ENCODE data around the gene CCER1.
A peak's percentile ranks its signal among the peaks of the same experiment; 100 is the strongest.

CCER1 gene

GRCh38 chr12:90964616-90965015 is 9.6 kb upstream of the CCER1 start:
- no peak for DNase-seq

DNA sequence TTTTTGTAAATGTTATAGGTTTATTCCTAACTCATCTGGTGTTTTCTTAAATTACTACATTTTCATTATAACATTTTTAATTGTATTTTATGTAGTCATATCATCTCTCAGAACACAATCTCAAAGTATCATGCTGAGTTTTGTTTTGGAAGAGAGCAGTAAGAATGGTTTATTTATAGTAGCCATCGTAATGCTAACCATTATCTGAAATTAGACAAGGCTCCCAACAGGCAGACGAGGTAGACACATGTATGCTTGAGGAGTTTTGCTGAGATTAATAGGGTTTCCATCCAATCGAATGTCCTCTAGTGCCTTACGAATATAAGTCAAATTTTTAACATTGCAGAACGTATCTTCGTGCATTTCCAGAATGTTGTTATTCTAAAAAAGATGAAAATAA is 9.0 kb upstream of the CCER1 start:
- no peak for DNase-seq

DNA sequence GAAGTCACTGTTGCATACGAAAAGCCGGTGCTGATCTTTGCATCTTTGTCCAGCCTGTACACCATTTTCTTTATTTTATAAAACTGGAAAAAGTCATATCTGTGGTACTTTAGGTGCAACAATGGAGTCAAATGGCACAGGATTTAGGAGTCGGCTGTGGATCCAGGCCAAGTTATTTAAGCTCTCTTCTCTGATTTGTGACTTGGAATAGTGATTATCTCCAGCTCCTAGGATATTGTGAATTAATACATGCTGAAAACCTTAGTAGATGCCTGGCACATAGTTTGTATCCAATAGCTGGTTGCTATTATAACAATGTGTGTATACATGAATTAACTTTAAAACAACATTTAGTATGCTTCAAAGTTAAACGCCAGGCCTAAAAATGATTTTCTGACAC is 6.2 kb upstream of the CCER1 start:
- DNase-seq = no peak

DNA sequence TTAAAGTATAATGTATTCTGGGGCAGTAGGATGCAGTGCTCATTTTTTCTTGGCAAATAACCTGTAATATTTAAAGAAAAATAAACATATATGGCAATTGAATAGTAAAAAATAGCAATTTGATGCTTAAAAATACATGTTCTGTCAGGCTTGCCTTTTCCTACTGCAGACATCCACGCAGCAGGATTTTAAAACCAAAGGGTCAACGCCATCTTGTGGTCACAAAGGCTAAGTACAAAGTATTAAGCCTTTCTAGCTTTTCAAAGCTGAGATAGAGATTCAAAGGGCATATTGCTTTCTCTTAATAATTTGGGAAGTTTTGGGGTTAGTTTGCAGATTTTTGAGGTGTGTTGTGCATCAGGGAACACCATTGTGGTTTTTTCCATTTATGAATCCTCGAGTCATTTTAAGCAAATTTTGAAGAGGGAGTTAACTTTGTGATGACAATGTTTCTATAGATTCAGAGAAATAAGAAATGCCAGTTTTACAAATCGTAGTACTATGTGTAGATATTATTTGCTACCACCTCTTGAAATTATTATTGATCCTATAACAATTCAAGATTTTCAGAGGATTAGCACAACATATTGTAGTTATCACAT is 4.7 kb upstream of the CCER1 start:
- DNase-seq = peak in 1 of 2 experiments; percentile 17

DNA sequence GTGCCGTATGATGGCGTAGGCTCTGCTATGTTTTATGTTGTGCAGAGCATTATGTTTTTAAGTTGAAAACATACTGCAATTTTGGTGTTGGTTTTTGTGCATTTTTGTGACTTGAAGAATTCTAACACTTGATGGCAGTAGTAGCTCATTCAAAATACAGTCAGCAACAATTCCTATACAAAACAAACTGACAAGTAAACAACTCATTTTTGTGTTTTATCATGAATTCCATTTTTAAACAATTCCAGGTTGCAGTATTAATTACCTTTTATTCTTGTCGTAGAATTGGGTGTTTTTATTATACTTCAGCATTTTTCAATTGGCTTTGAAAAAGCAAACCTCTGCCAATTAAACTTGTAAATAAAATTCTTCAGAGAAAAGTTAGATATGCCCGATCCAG is 4.1 kb upstream of the CCER1 start:
- no peak for DNase-seq

- no peak for DNase-seq
Observed at GRCh38 chr12:90958347-90958746, 3.4 kb upstream of the CCER1 start.

DNA sequence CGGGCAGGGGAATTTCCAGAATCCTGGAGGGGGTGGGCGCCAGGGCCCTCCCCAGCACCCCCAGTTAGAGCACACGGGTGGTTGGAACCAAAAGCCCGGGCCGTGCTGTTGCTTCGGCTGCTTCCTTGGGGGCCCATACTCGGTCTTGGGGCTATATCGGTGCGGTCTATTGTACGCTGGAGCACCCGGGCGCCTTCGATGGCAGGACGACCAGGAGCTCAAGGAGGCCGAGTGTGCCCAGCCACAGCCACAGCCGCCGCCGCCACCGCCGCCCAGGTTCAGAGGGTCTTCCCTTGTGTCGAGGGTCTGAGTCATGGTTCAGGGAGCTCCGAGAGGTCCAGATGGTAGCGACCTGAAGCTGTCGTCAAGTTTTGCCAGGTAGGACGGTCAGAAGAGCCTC is 548 bp downstream of the CCER1 start:
- DNase-seq = no peak

DNA sequence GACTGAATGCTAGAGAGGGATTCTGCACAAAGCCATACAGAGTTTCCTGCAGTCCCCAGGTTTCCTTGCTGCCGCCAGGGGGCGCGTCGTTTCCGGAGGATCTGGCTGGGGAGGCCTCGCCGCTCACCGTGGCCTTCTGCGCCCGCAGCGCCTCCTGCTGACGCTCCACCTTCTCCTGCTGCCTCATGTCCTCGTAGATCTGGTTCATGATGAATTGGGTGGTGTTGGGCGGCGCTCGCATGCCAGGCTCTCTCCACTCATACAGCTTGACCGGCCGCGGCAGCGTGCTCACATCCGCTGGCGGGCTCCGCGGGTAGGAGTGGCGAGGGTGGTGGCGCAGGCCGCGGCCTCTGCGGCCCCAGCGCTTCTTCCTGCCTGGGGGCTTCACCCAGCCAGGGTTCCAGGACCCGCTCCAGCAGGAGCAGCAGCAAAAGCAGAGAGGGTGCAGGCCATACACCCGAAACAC is 987 bp downstream of the CCER1 start:
- DNase-seq = no peak

DNA sequence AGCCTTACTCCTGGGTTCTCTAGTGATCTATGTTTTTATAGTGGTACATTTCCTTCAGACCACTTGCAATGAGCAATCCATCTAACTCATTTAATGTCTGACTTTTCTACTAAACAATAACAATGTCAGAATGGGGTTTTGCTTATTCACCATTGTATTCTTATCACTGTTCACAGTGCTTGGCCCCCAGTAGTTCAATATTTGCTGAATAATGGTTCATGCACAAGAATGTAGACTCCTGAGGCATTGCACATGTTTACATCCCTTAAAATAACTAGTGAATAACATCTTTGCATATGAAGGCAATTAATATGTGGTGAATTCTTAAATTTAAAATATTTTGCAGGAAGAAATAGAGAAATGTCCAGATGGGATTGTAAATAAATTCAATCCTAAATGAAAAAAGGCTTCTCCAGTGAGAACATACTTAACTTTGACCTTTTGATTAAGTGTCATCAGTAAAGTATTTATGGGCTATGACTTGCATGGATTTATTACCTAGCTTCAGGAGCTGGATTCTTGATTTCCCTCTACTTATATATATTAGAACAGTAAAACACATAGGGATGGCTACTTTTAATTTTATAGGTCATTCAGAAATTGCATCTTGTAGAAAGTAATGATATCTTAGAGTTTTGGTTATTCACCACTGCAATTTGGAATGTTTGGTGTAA is 3.4 kb downstream of the CCER1 start:
- no peak for DNase-seq

DNA sequence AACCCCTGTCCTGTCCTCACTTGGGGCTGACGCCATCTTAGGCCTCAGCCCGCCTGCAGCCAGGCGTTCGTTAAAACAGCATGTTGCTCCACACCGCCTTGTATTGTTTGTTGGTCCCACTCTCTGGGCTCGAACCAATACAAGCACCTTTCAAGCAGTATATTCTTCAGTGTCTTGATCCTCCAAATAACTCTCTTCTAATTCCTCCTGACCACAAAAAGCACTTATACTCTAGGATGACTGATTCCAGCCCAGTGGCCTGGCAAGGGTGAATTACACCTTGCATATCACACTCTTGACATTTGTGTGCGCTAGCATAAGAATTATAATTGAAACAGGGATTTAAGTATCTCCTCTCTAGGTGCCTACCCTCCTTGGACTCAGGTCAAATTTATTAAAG is 7.1 kb downstream of the CCER1 start:
- no peak for DNase-seq

GRCh38 chr12:90945070-90945649 is 9.8 kb downstream of the CCER1 start:
- DNase-seq = no peak

GRCh38 chr12:90943255-90943654 is 11.7 kb downstream of the CCER1 start:
- no peak for DNase-seq

DNA sequence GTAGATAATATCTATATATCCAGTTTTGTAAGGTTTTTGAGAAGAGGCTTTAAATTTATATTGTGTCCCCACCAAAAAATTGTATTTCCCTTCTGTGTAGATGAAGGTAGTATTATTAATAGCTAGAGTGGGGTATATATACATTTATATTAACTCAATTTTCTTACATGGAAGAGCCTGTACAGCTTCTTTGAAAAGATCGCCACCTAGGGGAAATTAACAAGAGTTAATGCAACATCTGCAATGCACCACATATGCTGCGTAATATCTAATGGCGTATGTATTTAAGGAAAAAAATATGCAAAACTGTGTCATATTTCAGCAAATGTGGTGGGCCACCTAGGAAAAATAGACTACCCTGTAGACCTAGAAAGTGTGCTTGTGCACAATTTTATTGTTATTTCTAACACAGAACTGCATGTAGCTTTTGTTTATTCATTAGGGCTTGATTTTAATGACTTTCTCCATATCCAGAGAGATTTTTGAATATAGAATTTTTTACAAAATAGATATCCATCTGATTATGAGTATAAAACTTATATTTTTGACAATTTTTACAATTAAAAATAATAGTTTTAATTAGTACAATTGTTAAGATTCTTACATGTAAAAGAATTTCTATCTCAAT is 14.0 kb downstream of the CCER1 start:
- no peak for DNase-seq

DNA sequence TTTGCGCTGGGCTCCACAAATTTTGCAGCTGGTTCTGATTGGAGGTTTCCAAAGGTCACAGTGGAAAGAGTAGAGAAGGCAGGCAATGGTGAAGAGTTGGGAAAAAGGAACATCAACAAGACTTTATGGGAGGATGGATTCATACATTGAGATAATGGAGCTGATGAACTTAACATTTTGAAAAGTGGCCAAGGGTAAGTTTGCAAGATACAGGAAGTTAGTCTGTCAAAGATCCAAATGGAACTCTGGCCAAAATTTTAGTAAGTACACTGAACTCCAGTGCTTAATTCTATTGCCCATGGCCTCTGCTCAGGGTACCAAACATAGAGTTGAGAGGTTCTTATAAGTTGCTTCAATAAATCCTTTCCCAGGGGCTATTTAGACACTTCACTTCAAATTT is 15.6 kb downstream of the CCER1 start:
- DNase-seq = no peak

DNA sequence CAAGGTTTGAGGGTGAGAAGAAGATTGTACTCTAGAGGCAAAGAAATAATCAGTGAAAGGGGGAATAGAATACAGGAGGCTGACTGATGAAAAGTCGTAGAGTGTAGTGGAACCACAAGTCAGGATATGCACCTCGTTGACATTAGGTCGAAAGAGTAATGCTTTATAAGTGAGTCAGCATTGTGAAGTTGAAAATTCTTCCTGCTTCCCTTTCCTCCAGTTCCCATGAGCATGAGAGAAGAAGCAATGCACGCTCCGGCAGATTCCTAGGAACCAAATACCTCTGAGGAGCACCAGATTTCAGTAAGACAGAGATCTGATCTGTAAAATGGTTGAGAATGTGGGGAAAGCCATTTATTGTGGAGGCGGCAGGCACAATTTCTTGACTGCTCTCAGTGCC is 16.5 kb downstream of the CCER1 start:
- DNase-seq = no peak

DNA sequence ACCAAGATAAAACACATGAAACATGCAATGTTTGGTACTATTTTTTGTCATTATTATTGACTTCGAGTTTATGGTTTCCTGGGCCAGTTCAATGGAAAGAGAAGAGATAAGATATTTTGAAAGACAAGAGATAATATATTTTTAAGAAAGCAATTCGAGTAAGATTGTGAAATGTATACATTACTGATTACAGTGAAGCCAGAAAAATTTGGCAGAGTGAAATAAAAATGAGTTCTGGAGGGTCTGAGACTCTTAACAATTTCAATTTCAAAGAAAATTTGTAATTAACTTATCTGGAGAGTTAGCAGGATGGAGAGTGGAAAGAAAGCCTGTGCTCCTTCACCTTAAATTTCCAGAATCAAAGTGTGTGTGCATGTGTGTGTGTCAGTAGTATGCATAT is 17.3 kb downstream of the CCER1 start:
- DNase-seq = no peak

DNA sequence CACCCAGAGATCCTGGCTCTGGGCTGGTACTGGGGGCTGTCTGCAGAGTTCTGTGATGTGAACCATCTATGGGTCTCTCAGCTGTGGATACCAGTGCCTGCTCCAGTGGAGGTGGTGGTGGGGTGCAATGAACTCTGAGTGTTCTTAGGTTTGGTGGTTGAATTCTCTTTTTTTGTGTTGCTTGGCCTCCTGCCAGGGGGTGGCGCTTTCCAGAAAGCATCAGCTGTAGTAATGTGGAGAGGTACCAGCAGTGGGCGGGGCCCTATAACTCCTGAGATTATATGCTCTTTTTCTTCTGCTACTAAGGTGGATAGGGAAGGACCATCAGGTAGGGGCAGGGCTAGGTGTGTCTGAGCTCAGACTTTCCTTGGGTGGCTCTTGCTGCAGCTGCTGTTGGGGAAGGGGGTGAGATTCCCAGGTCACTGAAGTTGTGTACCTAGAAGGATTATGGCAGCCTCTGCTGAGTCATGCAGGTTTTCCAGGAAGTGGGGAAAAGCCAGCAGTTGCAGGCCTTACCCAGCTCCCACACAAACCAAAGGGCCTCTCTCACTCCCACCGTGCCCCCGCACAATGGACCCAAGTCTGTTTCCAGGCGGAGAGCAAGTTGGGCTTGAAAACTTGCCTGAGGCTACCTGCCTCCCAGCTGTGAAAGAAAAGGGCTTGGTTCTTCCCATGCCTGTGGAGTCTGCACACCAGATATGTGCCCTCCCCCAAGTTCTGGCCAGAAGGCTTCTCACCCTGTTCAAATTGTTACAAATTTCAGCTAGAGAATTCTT is 18.6 kb downstream of the CCER1 start:
- no peak for DNase-seq

DNA sequence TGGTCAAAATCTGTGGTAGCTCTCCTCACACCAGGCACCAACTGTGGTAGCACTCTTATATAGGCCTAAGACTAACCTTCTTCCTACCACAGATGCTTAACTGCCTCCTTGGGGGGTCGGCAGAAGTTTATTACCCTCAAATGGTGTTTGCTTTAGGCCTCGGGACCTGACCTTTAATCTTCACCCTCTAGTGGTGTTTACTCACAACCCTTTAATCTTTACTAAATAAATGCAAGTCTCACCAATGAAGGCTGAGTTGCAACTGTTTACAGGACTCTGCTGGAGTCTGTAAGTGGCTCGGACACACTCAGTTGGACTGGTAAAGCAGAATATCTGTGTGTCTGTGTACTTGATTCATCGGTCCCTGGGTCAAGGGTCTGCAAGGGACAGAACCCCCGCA is 29.4 kb downstream of the CCER1 start:
- DNase-seq = no peak

DNA sequence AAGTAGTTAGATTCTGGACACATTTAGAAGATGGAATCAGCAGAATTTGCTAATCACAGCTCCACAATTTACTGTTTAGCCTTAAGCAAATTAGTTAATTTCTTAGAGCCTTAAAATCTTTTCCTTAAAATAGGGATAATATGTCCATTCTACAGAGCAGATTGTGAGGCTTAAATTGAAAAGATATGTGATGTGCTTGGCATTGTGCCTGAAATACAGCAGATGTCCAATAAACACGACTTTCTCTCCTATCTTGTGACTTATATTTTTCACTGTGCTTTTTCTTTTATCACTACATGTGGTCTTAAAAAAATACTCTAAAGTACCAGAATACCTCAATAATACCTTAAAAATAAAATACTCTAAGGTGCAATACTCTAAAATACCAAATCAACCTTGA is 30.6 kb downstream of the CCER1 start:
- DNase-seq = no peak

DNA sequence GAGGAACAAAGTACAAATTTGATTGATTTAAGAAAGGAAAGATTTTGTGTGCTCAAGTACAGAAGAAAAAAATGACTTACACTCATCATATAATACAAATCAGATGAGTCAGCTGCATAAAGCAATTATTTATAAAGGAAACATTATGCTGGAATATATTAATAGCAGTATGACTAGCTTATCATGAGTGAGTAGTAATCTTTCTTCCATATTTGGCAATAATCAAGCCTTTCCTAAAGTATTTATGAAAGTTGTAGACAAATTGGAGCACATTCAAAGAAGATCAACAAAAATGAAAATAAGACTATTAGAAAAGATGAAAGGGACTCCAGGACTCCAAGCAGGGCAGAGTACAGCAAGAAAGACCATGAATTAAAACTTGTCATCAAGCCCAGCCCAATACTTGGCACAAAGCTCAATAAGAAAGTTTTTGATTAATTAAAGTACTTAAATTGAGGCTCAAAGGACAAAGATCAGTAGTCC is 32.8 kb downstream of the CCER1 start:
- DNase-seq = no peak

DNA sequence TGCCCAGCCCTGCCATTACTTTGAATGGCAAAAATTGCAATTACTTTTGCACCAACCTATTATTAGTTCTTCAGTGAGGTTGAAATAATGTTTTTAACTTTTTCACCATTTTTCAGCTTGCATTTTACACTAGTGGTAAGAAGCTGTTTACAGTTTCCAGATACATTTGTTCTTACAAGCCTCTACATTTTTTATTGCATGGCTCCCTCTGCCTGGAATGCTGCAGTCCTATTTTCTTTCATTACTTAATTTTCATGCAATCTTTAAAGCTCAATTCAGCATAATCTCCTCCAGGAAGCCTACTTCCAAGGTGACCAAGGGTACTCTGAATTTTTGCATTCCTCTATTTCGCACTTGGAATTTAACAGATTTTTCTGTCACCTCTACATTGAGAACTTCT is 33.4 kb downstream of the CCER1 start:
- DNase-seq = no peak

- DNase-seq = no peak
Observed at GRCh38 chr12:90920222-90920621, 34.8 kb downstream of the CCER1 start.

GRCh38 chr12:90917431-90917830 is 37.5 kb downstream of the CCER1 start:
- no peak for DNase-seq

Data from cerebellar nuclear complex (tissue), 1 donor.